ENCODE data around the gene BAZ1A. TPM values are rescaled to one million over a fixed set of nuclear protein-coding genes. Genes with fewer than 3 reads are reported as not detected.
"Not testable (repeated sequence)": the region's sequence is repeated elsewhere in the genome, so short reads cannot be mapped to it uniquely, and the experiment has no call there.

The BAZ1A gene
- total RNA-seq, 1 experiment from 2014 or later: 10.3 TPM

GRCh38 chr14:34742270-34743115 lies 132.7 kb downstream of the BAZ1A start:
- no peak for DNase-seq (ENCODE audit: low read depth)
- in situ Hi-C loops (cut with HindIII; ENCODE audit: low pct_unique_long_range_greater_than_20kb, low sequenced_read_pairs): no loop called here

- in situ Hi-C loops (cut with HindIII; ENCODE audit: low pct_unique_long_range_greater_than_20kb, low sequenced_read_pairs): no loop called here
- no peak for DNase-seq (ENCODE audit: low read depth)
Observed at GRCh38 chr14:34741840-34742239, 133.3 kb downstream of the BAZ1A start.

- DNase-seq (ENCODE audit: low read depth); in situ Hi-C loops (cut with HindIII; ENCODE audit: low pct_unique_long_range_greater_than_20kb, low sequenced_read_pairs): not testable (repeated sequence)
Observed at GRCh38 chr14:34740139-34740538, 135.0 kb downstream of the BAZ1A start.

GRCh38 chr14:34737079-34737478 lies 138.1 kb downstream of the BAZ1A start:
- in situ Hi-C loops (cut with HindIII; ENCODE audit: low pct_unique_long_range_greater_than_20kb, low sequenced_read_pairs); DNase-seq (ENCODE audit: low read depth): not testable (repeated sequence)

- in situ Hi-C loops (cut with HindIII; ENCODE audit: low pct_unique_long_range_greater_than_20kb, low sequenced_read_pairs): no loop called here
- DNase-seq (ENCODE audit: low read depth): no peak
Observed at GRCh38 chr14:34733245-34733644, 141.9 kb downstream of the BAZ1A start.

- DNase-seq (ENCODE audit: low read depth): no peak
- in situ Hi-C loops (cut with HindIII; ENCODE audit: low pct_unique_long_range_greater_than_20kb, low sequenced_read_pairs): no loop called here
Observed at GRCh38 chr14:34732802-34733201, 142.4 kb downstream of the BAZ1A start.

GRCh38 chr14:34723867-34724266 lies 151.3 kb downstream of the BAZ1A start:
- in situ Hi-C loops (cut with HindIII; ENCODE audit: low pct_unique_long_range_greater_than_20kb, low sequenced_read_pairs): no loop called here
- DNase-seq (ENCODE audit: low read depth): no peak

- in situ Hi-C loops (cut with HindIII; ENCODE audit: low pct_unique_long_range_greater_than_20kb, low sequenced_read_pairs): no loop called here
- DNase-seq (ENCODE audit: low read depth): peak; percentile 52
Observed at GRCh38 chr14:34722723-34723545, 152.2 kb downstream of the BAZ1A start.

GRCh38 chr14:34721129-34721528 lies 154.0 kb downstream of the BAZ1A start:
- in situ Hi-C loops (cut with HindIII; ENCODE audit: low pct_unique_long_range_greater_than_20kb, low sequenced_read_pairs): no loop called here
- no peak for DNase-seq (ENCODE audit: low read depth)

- in situ Hi-C loops (cut with HindIII; ENCODE audit: low pct_unique_long_range_greater_than_20kb, low sequenced_read_pairs): no loop called here
- DNase-seq (ENCODE audit: low read depth): no peak
Observed at GRCh38 chr14:34718750-34719304, 156.3 kb downstream of the BAZ1A start.

- in situ Hi-C loops (cut with HindIII; ENCODE audit: low pct_unique_long_range_greater_than_20kb, low sequenced_read_pairs): no loop called here
- DNase-seq (ENCODE audit: low read depth): no peak
Observed at GRCh38 chr14:34715127-34715863, 159.9 kb downstream of the BAZ1A start.

- peak; percentile 77 for DNase-seq (ENCODE audit: low read depth)
Observed at GRCh38 chr14:34714320-34715126, 160.6 kb downstream of the BAZ1A start, which contains the start of gene CFL2. TSS of gene CFL2 (minus strand) at chr14:34714593. CDS start at chr14:34714540, 53 bp downstream.

GRCh38 chr14:34713681-34714319 lies 161.4 kb downstream of the BAZ1A start:
- DNase-seq (ENCODE audit: low read depth): peak; percentile 54

More at GRCh38 chr14:34714320-34715126, 160.6 kb downstream of the BAZ1A start, which contains the start of gene CFL2:
- in situ Hi-C loops (cut with HindIII; ENCODE audit: low pct_unique_long_range_greater_than_20kb, low sequenced_read_pairs): no loop called here

GRCh38 chr14:34713122-34713680 lies 162.0 kb downstream of the BAZ1A start:
- no peak for DNase-seq (ENCODE audit: low read depth)
- in situ Hi-C loops (cut with HindIII; ENCODE audit: low pct_unique_long_range_greater_than_20kb, low sequenced_read_pairs): no loop called here

More at GRCh38 chr14:34713681-34714319, 161.4 kb downstream of the BAZ1A start:
- in situ Hi-C loops (cut with HindIII; ENCODE audit: low pct_unique_long_range_greater_than_20kb, low sequenced_read_pairs): no loop called here

- no peak for DNase-seq (ENCODE audit: low read depth)
- in situ Hi-C loops (cut with HindIII; ENCODE audit: low pct_unique_long_range_greater_than_20kb, low sequenced_read_pairs): no loop called here
Observed at GRCh38 chr14:34711796-34712712, 163.1 kb downstream of the BAZ1A start.

GRCh38 chr14:34711169-34711568 lies 164.0 kb downstream of the BAZ1A start:
- no peak for DNase-seq (ENCODE audit: low read depth)

More at GRCh38 chr14:34711169-34711568, 164.0 kb downstream of the BAZ1A start:
- in situ Hi-C loops (cut with HindIII; ENCODE audit: low pct_unique_long_range_greater_than_20kb, low sequenced_read_pairs): no loop called here
